HFFc6 (cell line): Measurements from ENCODE around the gene GNB1L. TPM values are rescaled to one million over a fixed set of nuclear protein-coding genes. Genes with fewer than 3 reads are reported as not detected.

ENCODE experiments used
- DNase-seq: peaks from one replicate; pipeline ENCODE4 v3.0.0-alpha.2; 2018
- H3K27ac Mint-ChIP-seq: 2 replicates; pipeline ENCODE4 v1.8.0; 2020; ENCODE audit warnings: mild to moderate bottlenecking, mixed read lengths
- H3K27me3 Mint-ChIP-seq: 2 replicates; pipeline ENCODE4 v1.8.0; 2021; ENCODE audit warnings: mild to moderate bottlenecking, moderate library complexity, mixed read lengths; ENCODE audit not compliant: insufficient read depth
- H3K36me3 Mint-ChIP-seq: 2 replicates; pipeline ENCODE4 v1.8.0; 2021; ENCODE audit warnings: low read depth, mixed read lengths
- H3K4me1 Mint-ChIP-seq: 2 replicates; pipeline ENCODE4 v1.8.0; 2020; ENCODE audit warnings: low read depth, mixed read lengths
- H3K4me3 Mint-ChIP-seq: 2 replicates; pipeline ENCODE4 v1.8.0; 2020; ENCODE audit warnings: mild to moderate bottlenecking, moderate library complexity, mixed read lengths
- H3K9me3 Mint-ChIP-seq: 2 replicates; pipeline ENCODE4 v1.8.0; 2020; ENCODE audit warnings: mild to moderate bottlenecking, mixed read lengths
- total RNA-seq, 6 experiments: library from RNA; stranded (reverse); fragmentation: NEBNext Ultra II Directional; extraction: Animal tissue kit (Norgen Biotek cat#: 25700); gene quantifications; 2 replicates in 1 of 6; 3 replicates in 5 of 6; pipeline ENCODE4 v1.2.3, GENCODE V29; 2021
- TF ChIP-seq, protein P1 (sequence below): fragments of 200-600 bp; sonication (generic); IDR thresholded peaks from 2 replicates; pipeline ENCODE4 v1.5.0; 2021; ENCODE audit warnings: antibody characterized with exemption, mild to moderate bottlenecking

The GNB1L gene
- total RNA-seq, 6 experiments from 2014 or later = 6.6 to 9.6 (median 7.6) TPM

DNA sequence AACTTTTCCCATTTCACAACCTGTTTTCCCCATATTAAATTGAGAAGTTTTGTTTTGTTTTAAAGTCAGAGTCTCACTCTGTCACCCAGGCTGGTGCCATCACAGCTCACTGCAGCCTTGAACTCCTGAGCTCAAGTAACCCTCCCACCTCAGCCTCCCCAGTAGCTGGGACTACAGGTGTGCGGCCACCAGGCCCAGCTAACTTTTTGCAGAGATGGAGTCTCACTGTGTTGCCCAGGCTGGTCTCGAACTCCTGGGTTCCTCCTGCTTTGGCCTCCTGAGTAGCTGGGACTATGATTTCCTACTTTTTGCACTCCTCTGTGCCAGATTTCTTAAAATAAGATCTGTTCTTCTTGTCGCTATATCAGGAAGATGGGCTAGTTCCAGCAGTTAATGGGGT, 44.9 kb downstream of the GNB1L start:
- DNase-seq = no peak
- Mint-ChIP-seq H3K9me3 (no peaks in the 10 kb centered on the region), H3K27me3 (peaks cover 2% of the 10 kb centered on the region), H3K4me3 (no peak overlapping the region), H3K36me3 (no peaks in the 10 kb centered on the region), H3K27ac (no peak overlapping the region), H3K4me1 (peaks cover 13% of the 10 kb centered on the region)
- TF ChIP-seq, protein P1, sequence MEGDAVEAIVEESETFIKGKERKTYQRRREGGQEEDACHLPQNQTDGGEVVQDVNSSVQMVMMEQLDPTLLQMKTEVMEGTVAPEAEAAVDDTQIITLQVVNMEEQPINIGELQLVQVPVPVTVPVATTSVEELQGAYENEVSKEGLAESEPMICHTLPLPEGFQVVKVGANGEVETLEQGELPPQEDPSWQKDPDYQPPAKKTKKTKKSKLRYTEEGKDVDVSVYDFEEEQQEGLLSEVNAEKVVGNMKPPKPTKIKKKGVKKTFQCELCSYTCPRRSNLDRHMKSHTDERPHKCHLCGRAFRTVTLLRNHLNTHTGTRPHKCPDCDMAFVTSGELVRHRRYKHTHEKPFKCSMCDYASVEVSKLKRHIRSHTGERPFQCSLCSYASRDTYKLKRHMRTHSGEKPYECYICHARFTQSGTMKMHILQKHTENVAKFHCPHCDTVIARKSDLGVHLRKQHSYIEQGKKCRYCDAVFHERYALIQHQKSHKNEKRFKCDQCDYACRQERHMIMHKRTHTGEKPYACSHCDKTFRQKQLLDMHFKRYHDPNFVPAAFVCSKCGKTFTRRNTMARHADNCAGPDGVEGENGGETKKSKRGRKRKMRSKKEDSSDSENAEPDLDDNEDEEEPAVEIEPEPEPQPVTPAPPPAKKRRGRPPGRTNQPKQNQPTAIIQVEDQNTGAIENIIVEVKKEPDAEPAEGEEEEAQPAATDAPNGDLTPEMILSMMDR = no peak

DNA sequence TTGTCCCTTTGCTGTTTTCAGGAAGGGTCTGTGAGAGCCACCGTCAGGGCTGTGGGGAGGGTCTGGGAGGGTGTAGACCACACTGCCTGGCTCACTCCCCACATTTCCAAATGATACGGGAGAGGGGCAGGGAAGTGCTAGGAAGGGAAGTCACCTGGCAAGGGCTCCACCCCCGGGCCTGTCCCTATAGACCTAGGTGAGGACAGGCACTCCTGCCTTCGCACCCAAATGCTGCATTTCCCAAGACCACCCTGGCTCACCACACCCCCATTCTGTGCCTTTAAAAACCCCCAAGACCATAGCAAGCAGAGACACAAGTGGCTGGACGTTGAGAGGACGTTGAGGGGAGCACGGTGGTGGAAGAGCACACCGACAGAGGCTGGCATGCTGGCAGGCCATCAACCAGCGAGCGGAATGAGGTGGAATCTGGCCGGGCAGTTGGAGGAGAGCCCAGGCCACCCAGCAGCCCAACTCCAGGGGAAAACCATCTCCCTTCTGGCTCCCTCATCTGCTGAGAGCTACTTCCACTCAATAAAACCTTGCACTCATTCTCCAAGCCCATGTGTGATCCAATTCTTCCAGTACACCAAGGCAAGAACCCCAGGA, 45.7 kb downstream of the GNB1L start:
- Mint-ChIP-seq H3K36me3 (no peaks in the 10 kb centered on the region), H3K27ac (no peak overlapping the region), H3K27me3 (peaks cover 2% of the 10 kb centered on the region), H3K4me1 (peaks cover 13% of the 10 kb centered on the region), H3K9me3 (no peaks in the 10 kb centered on the region), H3K4me3 (no peak overlapping the region)
- TF ChIP-seq, protein P1 = no peak
- no peak for DNase-seq

DNA sequence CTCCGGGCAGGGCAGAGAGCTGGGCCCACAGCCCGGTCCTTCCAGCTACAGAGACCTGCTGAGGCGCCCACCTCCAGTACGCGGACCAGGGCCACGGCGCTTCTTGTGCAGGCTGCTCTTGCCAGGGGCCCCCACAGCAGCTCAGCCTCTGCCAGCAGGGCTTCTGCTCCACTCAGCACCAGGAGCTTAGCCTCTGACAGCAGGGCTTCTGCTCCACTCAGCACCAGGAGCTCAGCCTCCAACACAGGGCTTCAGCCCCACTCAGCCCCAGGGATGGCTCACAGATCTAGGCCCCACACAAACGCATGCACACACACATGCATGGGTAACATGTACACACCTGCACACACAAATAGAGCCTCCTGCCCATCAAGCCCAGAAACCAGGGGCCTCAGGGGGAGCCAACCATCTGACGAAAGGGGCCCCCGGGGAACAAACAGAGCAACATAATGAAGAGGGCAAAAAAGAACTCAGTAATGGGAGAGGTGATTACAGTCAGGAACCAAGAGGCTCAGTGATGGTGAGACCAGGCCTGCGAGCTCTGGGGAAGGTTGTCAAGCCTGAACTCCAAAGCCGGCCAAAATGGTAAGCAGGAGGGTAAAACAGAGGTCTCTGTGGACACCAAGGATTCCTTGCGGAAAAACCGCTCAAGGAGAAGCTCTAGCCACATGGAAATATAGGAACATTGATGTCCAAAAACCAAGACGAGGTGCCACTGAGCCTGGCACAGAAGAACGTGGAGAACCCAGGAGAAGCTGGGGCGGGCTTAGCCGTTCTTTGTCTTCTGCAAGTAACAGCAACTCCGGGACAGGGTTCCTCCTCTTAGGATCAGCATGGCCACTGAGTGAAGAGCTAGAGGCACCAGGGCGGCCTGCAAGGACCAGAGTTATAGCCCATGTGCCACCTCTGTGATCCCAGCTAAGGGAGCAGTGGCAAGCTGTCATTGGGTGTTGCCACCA, 46.5 kb downstream of the GNB1L start:
- no peaks in the 10 kb centered on the region for H3K9me3 Mint-ChIP-seq
- no peak overlapping the region for H3K4me3 Mint-ChIP-seq
- H3K36me3 Mint-ChIP-seq = no peaks in the 10 kb centered on the region
- TF ChIP-seq, protein P1 = no peak
- no peak overlapping the region for H3K27ac Mint-ChIP-seq
- H3K4me1 Mint-ChIP-seq = peaks cover 13% of the 10 kb centered on the region
- DNase-seq = no peak
- H3K27me3 Mint-ChIP-seq = peaks cover 4% of the 10 kb centered on the region

DNA sequence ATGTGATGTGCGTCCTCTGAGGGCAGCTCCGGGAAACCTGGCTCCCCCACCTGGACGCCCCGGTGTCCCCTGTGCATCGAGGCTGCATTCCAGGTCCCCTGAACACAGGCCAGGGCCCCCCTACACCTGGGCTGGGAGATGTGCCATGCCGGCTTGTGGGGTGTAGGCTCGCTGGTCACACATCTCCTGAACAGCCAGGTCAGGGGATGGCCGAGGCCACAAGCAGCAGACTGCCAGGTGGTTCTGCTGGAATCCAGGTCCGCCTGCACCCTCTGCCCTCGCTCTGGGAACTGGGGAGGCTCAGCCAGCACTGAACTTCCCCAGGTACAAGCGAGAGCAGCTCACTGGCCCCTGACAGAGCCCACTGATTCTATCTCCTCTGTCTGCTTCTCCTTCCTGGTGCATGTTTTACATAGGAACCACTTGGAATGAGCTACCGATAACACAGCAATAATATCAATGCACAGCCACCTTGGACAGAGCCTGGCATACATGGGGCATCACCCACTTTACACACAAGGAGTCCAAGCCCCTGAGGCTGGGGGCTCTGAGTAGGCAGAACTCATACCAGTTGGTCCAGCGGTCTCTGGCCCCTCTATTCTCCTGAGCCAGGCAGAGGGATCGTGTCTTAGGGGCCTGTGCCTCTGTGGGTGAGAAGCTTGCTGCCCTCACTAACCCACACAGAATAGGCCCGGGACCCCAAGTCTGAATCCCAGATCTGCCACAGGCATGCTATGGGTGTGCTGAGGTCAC, 47.3 kb downstream of the GNB1L start:
- Mint-ChIP-seq H3K4me1 (peaks cover 13% of the 10 kb centered on the region), H3K36me3 (no peaks in the 10 kb centered on the region), H3K27me3 (peaks cover 4% of the 10 kb centered on the region), H3K27ac (no peak overlapping the region), H3K9me3 (no peaks in the 10 kb centered on the region), H3K4me3 (no peak overlapping the region)
- DNase-seq = no peak
- TF ChIP-seq, protein P1 = no peak
